GM06990 (cell line): Measurements from ENCODE around the gene YAE1.

ENCODE experiments used
- DNase-seq: peaks from one replicate; pipeline ENCODE4 v3.0.0-alpha.2; 2011; ENCODE audit not compliant: insufficient read length; ENCODE audit errors: extremely low read depth
- H3K27me3 ChIP-seq: replicated peaks from 2 replicates; pipeline ENCODE4 v1.6.0; 2011; ENCODE audit warnings: low read length; ENCODE audit not compliant: control insufficient read depth, insufficient read depth
- H3K36me3 ChIP-seq: 2 replicates; pipeline ENCODE4 v1.5.1; 2011; ENCODE audit warnings: low read length; ENCODE audit not compliant: control insufficient read depth, insufficient read depth
- H3K4me3 ChIP-seq: replicated peaks from 2 replicates; pipeline ENCODE4 v1.5.1; 2011; ENCODE audit warnings: low read depth, mild to moderate bottlenecking, control low read depth, low read length
- TF ChIP-seq, protein P1 (sequence below): IDR thresholded peaks from 2 replicates; pipeline ENCODE4 v1.5.1; 2011; ENCODE audit warnings: low read length, control low read depth, mild to moderate bottlenecking, inconsistent platforms; ENCODE audit not compliant: insufficient read depth, poor library complexity, severe bottlenecking

The YAE1 gene

DNA sequence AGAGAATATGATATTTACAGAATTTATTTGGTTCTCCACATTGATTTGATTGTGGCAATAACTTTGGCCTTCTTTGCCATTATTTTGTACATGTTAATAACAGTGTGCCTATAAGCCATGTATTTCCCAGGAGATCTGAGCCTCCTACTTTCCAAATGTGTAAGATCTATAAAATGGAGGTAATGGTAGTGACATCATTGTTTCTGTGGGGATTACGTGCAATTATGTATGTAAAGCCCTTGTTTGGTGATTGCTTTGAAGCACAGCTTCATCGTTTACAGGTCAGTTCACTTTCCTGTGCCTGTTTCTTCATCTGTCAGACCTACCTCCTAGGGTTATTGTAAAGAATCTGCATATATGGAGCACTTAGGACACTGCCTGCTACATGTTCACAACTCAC is 17.3 kb downstream of the YAE1 start:
- no peak for DNase-seq
- Histone ChIP-seq H3K27me3 (no peaks in the 10 kb centered on the region), H3K4me3 (no peak overlapping the region), H3K36me3 (no peaks in the 10 kb centered on the region)
- TF ChIP-seq, protein P1, sequence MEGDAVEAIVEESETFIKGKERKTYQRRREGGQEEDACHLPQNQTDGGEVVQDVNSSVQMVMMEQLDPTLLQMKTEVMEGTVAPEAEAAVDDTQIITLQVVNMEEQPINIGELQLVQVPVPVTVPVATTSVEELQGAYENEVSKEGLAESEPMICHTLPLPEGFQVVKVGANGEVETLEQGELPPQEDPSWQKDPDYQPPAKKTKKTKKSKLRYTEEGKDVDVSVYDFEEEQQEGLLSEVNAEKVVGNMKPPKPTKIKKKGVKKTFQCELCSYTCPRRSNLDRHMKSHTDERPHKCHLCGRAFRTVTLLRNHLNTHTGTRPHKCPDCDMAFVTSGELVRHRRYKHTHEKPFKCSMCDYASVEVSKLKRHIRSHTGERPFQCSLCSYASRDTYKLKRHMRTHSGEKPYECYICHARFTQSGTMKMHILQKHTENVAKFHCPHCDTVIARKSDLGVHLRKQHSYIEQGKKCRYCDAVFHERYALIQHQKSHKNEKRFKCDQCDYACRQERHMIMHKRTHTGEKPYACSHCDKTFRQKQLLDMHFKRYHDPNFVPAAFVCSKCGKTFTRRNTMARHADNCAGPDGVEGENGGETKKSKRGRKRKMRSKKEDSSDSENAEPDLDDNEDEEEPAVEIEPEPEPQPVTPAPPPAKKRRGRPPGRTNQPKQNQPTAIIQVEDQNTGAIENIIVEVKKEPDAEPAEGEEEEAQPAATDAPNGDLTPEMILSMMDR: no peak

- no peak for DNase-seq
- TF ChIP-seq, protein P1: no peak
These were observed 21.2 kb downstream of the YAE1 start for GRCh38 chr7:39587393-39587792.

DNA sequence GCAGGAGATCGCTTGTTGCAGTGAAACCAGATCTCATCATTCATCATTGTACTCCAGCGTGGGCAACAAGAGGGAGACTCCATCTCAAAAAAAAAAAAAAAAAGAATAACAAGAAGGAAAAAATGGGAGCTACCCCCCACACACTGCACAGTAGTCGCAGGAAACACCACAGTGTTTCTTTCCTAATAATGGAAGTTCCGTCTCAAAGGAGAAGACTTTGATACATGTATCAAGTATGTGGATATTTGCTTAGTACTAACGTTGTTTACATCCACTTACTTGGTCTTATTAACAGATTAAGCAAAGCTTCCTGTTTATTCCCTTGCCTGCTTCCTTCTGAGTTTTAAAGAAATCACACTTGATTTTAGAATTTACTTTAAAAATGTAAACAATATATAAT is 22.2 kb downstream of the YAE1 start:
- Histone ChIP-seq H3K4me3 (no peak overlapping the region), H3K36me3 (no peaks in the 10 kb centered on the region), H3K27me3 (no peaks in the 10 kb centered on the region)
- DNase-seq: no peak
- TF ChIP-seq, protein P1: no peak

More at GRCh38 chr7:39587393-39587792, 21.2 kb downstream of the YAE1 start:
- Histone ChIP-seq H3K4me3 (no peak overlapping the region), H3K27me3 (no peaks in the 10 kb centered on the region), H3K36me3 (no peaks in the 10 kb centered on the region)

DNA sequence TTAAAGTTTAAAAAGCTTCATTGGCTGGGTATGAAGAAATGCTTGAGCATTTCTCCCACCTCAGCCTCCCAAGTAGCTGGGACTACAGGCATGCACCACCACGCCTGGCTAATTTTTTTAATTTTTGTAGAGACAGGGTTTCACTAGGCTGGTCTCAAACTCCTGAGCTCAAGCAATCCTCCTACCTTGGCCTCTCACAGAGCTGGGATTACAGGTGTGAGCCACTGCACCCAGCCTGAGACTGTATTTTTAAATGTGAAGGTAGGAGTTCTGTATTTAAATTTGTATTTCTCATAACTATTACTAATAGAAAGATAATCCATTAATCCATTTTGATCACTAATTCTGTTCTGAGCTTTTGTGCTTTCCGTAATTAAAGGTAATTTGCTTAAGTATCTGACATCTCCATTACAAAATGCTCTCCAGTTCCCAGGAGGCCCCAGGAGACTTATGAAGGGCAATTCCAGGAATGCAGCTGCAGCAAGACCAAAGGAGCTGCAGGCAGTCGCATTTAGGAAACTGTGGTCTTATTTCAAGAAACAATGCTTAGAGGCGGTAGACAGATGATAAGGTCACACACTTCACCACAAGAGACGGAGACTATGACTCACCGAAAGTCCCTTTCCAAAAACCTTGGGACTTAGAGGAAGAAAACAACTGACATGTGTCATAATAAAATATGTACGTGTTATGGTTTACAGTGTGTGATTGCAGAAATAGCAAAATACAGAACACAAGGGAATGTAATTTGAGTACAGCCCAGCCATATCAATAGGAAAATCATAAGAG is 23.3 kb downstream of the YAE1 start:
- TF ChIP-seq, protein P1: no peak
- DNase-seq: peak; percentile 28
- no peaks in the 10 kb centered on the region for H3K27me3 ChIP-seq
- H3K36me3 ChIP-seq: no peaks in the 10 kb centered on the region
- no peak overlapping the region for H3K4me3 ChIP-seq

DNA sequence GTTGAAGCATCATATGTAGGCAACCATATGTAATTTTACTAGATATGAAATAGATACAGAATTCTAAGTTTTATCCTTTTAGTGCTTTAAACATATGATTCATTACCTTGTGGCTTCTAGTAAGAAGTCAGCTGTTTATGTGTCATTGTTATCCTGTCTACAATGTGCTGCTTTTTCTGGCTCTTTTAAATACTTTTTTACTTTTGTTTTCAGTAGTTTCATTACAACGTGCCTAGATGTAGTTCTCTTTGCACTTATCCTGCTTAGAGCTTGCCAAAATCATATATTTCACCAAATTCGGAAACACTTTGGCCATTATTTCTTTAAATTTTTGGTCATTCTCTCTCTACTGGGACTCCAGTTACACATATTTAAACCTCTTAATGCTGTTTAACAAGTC is 26.4 kb downstream of the YAE1 start:
- no peaks in the 10 kb centered on the region for H3K27me3 ChIP-seq
- no peak overlapping the region for H3K4me3 ChIP-seq
- TF ChIP-seq, protein P1: no peak
- no peaks in the 10 kb centered on the region for H3K36me3 ChIP-seq
- DNase-seq: no peak

DNA sequence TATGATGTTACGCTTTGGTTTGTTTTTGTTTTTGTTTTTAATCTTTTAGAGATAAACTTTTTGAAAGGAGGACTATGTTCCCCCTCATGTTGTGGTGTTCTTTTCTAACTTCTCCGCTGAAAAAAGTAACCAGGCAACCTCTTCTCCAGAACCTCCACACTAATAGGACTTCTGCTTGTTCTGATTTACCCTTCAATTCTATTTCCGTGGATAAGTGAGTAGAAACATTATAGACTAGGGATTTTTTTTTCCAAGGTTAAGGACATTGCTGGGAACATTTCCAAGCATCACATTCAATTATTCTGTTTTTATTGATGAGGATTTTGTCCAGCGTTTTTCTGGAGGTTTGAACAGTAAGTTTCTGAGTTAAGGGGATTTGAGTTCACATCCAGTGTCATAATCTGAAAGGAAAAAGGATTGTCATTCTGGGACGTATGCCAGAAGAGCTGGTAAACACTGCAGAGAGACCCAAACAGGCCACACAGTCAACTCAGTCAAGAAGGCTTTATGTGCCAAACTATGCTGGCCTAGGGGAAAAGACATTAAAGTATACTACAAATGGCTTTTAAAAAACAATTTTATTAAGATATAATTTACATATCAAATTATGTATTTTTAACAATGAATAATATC is 28.9 kb downstream of the YAE1 start:
- H3K36me3 ChIP-seq: no peaks in the 10 kb centered on the region
- DNase-seq: no peak
- no peaks in the 10 kb centered on the region for H3K27me3 ChIP-seq
- H3K4me3 ChIP-seq: no peak overlapping the region
- TF ChIP-seq, protein P1: no peak
